HG02981 (cell line): ENCODE results near the gene SALL1.

ENCODE experiments used
- ATAC-seq: cut with Tn5 transposase; IDR thresholded peaks from one replicate; pipeline ENCODE4 v1.9.1; 2021; ENCODE audit warnings: mild to moderate bottlenecking, moderate library complexity; ENCODE audit not compliant: unreplicated experiment

SALL1 gene

DNA sequence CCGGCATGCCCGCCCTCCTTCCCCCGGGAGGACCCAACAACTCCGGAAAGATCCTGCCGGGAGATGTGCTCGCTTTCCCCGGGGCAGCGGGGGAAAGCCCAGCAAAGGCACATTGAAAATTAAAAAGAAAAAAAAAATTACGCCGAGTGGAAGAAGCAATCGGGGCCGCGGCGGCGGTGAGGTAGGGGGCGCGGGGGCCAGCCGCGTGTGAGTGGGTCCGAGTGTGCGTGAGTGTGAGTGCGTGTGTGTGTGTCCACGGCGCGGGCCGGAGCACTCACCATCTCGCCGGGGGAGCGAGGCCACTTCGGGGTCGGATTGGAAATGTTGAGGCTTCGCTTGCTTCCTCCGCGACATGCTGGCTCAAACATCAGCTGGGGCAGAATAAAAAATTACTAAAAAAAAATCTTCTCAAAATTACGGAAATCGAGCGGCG is at the start of gene SALL1:
TSS of gene SALL1 (minus strand) at position 383 of the 433 bp plus-strand sequence. CDS start at position 354, 29 bp downstream.
- ATAC-seq = no peak

DNA sequence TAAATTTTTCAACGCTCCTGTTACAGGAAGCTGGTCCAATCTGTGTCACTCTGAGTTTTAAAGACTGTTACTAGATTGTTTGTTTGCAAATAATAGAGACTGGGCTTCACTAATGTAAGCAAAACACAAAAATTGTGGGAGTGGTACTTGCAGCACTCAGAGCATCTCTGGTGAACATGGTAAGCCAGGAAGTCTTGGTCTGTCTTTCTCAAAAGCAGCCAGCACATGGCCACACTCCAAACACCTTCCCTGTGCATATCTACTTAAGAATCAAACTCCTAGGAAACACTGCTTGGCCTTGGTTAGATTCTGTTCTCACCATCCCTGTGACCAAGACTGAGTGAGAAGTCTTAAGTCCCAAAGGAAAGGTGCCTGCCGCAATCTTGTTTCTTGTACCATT is 49.7 kb upstream of the SALL1 start:
- no peak for ATAC-seq

DNA sequence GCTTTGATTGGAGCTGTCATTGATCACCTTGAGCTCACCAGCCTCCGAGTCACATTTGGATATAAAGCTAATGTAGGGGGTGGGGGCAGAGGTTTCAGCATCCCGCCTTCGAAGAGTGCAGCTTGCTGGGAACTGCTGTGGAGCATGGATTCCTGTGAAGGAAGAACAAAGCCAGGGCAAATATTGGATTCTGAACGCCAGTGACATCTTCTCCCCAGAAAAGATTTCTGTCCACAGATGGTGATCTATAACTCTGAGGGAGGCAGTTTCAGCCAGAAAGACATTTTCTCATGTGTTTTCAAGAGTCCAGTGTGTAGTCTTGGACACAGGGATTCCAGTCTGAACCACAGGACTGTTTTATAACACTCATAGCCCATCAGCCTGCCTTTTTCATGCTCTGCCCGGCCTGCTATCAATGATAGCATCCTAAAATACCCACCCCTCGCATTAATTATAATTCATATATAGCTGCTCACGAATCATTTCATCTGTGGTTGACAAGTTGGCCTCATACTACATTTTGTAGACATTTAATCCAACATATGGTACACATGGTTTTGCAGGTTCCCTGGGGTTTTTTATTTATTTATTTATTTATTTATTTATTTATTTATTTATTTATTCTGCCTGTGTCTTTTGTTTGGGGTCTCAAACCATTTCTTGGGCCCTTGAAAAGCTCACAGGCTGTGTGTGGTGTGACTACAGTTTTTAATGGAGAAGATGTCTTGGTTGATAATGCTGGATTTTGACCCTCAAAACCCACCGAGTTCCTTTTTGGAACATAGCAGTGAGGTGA is 47.1 kb upstream of the SALL1 start:
- ATAC-seq = no peak

DNA sequence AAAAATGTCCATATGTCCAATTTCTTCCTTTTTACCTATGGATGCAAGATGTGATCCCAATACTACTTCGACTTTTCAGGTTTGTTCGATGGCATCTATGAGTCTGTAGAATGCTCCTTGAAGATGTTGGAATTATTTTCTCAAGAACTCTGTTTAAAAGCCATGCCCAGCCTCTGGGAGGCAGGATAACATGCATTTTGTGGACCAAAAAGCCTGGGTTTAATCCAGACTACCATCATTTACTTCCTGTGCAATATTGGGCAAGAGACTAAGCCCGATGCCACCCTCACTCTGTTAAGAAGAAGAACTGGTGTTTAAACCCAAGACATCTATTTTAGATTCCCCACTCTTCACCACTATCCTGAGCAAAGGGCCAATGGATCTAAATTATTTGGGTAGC is 42.8 kb upstream of the SALL1 start:
- no peak for ATAC-seq

DNA sequence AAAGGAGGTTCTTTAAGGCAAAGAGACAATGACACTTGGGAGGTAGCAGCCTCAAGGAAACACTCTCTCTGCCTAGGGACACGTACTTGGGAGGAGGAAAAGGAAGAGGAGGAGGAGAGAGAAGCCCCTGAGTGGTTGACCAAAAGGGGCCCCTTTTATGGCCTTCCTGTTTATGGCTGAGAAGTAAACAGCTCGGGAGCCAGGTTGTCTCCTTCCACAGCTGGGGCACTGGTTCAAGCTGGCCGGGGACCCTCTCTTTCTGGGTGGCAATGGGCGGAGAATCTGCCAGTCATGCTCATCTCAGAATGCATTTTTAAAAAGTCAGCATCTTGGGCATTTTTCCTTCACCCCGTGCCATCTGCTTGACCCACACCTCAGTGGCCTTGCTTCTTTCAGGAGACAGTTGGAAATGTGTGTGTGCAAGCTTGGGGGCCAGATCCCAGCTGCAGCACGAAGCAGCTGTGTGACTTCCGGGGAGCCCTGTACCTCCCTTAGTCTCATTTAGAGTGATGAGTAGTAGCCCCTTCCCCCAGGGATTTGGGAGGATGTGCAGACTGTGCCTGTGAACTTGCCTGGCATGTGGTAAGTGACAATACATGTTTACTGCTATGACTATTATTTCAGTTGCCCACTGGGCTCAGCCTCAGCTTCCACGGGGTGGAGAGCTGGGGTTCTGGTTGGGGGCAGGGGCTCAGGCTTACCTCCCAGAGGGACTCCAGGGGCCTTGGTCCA is 33.8 kb upstream of the SALL1 start:
- no peak for ATAC-seq

DNA sequence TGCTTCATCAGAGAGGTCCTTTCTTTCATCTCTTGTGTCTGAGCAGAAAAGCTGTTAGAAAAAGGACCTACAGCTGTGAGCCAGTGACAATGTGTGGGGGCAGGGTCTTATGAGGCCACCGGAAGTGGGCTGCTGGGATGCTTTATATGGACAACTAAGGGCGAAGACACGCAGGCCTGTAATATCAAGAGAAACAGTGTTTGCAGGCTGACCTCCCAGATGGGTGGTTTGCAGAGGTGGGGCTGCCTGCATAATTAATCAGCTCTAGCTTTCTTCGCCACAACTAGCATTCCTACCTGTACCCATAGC is 30.4 kb upstream of the SALL1 start:
- ATAC-seq = no peak

DNA sequence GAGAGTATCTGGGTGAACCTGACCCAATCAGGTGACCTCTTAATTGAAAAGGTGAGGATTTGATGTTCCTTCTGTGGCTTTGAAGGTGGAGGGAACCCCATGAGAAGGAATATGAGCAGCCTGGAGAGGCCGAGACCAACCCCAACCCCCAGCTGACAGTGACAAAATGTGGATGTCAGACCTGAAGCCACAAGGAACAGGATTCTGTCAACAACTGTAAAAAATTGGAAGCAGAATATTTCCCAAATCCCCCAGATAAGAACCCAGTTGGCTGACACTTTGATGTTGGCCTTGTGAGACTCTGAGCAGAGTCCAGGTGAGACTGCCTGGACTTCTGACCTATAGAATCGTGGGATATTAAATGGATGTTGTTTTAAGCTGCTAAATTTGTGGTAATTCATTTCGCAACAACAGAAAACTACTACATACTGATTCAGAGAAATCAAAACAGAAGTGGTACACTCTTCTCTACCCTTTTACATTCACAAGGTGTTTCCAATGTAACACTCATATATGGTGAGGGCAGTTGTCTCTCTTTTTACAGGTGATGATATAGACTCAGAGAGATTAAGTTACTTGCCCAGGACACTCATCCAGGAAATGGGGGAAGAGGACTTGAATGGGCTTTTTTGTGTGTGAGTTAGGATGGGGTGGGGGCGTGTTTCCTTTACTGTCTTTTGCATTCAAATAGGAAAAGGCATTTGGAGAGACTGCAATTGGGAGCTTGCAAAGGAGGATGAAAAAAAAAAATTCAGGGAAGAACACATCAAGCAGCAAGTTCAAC is 29.8 kb upstream of the SALL1 start:
- ATAC-seq = no peak

DNA sequence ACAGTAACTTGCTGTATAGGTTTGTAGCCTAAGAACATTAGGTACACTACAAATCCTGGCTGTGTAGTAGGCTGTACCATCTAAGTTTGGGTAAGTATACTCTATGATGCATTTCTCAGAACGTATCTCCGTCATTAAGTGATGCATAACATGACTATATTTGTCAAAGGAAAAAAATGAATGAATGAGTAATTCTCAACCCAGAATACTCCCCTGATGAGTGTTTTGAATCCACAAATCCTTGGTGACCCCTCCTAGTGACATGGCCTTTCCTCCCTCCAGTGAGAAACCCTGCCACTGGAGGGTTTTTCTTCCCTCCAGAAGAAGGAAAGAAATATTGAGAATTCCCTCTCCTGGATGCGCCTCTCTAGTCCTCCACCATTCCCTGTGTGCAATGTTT is 24.0 kb upstream of the SALL1 start:
- no peak for ATAC-seq

DNA sequence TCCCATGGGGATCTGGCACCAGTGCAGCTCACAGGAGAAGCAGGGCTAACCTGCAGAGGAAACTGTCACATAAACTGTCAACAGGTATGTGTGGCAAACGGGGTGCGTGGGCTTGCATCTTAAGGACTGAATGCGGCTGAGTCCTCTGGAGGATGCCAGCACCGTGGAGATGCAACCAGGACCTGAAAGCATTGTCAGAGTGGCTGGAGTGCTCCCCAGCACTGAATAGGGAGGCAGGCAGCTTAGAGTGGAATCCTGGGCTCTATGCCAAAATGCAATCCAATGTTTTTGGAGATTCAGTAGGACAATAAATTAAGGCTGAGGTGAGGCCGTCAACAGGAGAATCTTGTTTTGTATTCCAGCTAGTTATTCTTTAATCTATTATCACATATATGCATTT is 21.3 kb upstream of the SALL1 start:
- ATAC-seq = no peak

DNA sequence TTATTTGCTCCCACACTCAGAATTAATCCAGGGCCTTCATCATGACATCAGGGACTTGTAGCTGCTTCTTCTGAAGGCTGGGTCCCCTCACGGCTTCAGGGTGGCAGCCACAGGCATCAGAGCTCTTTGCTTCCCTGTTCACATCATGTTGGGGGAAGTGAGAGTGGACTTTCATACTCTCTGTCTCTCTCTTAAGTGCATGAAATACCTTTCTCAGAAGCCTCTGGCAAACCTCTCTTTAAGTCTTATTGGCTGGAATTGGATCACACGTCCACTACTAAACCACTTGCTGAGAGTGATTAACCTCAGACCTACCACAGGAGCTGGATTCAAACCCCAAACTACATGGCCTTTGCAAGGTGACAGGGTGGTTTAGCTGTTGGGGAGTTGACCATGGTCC is 17.7 kb upstream of the SALL1 start:
- no peak for ATAC-seq

DNA sequence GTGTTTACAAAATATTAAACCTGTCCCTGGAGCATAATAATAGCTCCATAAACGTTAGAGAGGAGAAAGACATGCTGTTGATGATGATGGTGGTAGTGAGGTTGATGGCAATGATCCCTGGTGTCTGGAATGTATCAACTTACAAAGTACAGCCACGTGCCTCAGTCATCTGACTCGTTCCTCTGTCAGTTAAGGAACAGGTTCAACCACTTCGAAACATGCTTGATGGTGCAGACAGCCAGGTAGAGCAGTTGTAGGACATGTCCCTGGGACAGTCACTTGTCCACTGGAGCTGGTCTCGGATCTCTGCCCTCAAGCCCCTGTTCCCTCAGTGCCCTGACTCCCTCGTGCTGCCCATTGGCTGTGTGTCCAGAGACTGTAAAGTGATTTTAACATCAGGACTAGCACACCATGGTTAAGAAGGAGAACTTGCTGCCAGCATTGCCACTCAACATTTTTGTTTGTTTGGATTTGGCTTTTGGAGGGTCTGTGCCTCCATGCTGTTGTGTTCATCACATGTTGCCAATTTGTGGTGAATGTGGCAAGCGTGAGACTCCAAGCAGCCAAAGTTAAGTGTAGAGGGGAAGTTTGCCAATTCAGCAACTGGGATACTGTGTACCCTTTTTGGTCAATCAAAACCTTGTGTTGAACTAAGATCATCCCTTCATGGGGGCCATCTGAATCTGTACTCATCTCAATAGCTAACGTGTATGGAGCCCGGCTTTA is 16.3 kb upstream of the SALL1 start:
- no peak for ATAC-seq

DNA sequence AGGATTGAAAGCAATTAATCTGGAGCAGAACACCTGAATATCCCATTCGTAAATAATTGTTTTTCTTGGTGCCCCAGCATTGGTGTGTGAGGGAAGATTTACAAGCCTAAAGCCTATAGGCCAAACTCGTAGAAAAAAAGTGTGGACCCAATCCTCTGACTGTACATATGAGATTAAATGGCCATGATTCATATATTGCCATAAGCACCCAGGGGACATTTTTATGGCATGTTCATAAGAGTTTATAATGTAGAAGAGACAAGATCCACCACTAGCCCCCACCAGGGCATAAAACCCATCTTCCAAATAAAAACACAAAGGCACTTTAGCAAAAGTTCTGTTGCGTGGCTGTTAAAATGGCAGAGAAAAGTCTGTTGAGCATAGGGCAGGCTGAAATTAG is 15.5 kb upstream of the SALL1 start:
- ATAC-seq = no peak

DNA sequence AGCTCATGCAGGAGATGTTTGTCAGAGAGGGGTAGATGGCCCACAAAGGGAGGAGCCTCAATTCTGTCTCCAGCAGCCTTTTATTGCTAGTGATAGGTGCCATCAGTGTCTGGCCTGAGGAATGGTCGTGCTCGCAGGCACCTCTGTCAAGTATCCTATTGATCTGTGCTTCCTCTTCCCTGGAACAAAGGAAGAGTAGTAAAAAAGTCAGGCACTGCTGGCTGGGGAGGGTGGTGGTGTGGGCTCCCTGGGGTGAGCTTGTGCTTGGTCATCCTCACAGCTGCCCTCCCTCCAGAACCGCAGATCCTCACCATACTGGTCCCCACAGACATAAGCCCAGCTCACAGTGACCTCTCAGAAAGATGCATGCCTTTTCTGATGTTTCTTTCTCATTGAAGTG is 15.0 kb upstream of the SALL1 start:
- no peak for ATAC-seq

DNA sequence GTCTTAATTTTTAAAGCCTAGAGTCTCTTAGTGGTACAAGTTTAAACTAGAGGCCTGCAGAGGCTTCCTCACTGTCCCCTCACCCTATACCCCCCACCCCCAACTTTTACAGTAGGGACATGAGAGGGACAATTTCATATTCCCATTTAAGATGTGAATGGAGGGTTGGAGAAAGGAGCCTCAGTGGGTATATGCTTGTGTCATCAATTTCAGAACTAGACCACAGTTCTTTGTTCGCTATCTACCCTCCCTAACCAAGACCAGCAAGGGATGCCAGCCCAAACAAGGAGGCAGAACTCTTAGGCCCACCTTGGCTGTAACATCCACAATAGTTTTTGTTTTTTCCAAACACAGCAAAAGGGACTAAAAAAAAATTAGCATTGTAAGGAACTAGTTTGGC is 14.0 kb upstream of the SALL1 start:
- no peak for ATAC-seq

DNA sequence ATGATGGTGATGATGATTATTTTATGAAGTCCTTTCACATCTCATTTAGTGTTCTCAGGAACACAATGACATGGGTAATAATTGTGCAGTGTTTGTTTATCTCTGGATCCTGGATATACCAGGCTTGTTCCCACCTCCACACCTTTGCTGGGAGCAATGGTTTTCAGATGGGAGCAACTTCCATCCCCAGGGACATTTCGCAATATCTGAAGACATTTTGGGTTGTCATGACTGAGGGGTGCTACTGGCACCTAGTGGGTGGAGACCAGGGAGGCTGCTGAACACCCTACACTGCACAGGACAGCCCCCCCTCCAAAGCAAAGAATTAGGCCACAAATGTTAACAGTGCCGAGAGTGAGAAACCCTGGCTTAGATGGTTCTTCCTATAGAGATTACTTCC is 13.5 kb upstream of the SALL1 start:
- ATAC-seq = no peak

DNA sequence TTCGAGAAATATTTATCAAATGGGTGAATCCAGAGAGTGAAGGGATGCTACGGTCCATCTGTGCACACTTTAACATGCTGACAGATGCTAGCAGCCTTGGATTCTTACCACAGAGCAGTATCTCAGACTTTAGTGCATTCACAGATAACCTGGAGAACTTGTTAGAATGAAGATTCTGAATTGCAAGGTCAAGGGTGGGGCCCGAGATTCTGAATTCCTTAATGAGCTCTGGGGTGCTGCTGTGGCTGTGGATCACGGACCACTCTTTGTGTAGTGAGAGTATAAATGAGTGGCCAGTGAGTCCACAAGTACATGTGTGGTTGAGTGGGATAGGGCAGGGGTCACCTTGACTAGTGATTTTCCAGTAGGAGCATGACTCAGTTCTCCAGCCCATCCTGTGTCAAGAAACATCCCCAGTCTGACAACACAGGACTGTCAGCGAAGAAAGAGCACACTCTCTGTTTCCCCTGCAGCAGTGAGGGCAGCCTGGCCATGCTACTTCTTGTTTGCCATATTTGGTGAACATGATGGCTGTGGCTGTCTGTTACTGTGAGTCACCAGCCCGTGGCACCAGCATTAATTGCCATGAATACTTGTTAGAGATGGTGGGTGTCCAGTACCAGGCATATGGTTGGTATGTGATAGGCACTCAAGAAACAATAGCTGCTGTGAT is 13.0 kb upstream of the SALL1 start:
- ATAC-seq = no peak

DNA sequence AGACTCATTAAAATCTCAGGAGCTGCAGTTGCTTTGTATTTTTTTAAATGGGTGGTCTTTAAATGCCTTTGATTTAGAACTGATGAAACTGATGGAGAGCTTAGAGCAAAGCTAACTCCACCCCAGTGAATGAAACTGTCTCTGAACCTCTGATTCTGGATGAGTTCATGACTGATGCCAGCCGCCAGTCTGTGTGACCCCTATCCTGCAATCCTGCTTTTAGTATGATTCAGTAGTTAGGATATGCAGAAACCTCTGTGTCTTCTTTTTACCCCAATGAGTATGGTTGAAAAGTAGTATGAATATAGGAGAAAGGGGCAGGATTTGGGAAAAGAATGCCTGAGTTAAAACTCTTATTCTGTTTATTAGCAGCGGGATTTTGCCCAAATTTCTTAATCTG is 12.3 kb upstream of the SALL1 start:
- no peak for ATAC-seq

DNA sequence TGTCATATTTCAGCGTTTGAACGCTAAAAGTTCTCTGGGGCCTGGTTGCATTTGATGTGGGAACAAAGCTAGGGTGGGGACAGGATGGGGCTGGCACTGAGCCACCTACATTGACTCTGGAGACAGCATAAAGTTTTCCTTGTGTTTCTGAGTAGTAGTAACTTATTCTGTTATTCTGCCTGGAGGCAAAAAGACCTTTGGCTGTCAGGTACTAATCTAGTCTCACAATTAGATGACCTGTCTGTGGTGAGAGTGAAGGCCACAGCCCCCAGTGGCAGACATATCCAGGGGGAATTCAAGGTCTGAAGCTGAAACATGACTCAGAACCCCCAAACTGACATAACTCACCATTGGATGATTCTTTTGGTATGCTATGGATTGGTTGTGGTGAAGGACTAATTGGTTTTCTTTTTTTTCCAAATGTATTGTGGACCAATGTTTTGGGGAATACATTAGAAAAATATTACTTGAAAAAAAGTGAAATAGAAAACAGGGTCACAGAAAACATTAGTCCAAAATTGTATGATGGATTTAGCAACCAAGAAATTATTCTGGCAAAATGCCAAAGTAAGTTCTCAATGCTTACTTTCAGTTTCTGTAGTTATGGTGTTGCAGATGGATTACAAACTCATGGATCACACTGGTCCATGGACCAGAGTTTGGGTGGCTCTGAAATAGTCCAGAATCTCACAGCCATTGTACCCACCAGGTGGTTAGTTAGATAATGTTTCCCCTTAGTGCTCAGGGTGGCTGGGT is 10.5 kb upstream of the SALL1 start:
- ATAC-seq = no peak

DNA sequence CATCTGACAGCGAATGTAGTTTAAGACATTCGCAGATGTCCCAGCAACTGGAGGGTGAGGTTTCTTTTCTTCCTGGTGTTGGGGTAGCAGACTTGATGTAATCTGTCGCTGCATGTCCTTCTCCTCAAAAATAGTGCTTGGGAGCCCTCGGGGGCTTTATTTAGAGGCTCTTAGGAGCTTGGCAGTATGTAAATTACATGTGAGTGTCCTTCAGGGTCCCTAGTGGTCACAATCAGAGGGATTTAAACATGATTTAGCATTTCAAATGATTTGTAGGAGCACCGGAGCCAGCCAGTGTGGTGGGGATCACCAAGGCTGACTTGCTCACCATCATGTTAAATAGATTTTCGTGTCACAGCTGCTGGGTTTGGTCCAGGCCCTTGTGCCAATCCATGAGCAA is 8.8 kb upstream of the SALL1 start:
- ATAC-seq = no peak

DNA sequence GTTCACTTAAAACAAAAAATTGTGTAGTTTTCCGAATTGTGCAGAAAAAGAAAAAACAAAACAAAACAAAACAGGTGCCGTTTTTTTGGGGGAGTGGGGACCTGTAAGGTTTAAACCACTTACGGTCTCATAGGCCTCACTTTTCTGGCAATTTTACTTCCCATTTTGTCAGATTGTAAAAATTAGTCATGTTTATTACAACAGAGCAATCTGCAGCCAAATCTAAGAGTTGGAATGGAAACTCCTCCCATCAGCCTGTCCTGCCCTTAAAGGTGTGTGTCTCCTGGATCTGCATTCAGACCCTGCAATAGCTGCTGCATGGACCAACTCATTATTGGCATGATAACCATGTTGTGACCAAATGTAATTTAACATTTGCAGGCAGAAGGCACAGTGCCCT is 8.2 kb upstream of the SALL1 start:
- no peak for ATAC-seq
